GM23338 (cell line): Measurements from ENCODE around the gene ANKS1B. TPM values are rescaled to one million over a fixed set of nuclear protein-coding genes. Genes with fewer than 3 reads are reported as not detected.
A peak's percentile ranks its signal among the peaks of the same experiment; 100 is the strongest.

Source experiments
- ATAC-seq: fragments of 200-7000 bp; cut with Tn5 transposase; 3 replicates; pipeline ENCODE4 v1.9.1; 2020
- DNase-seq: peaks from one replicate; pipeline ENCODE4 v3.0.0-alpha.2; 2015; ENCODE audit warnings: low spot score
- H2AFZ ChIP-seq: fragments of 200-600 bp; sonication (generic); 2 replicates; pipeline ENCODE4 v1.8.0; 2016; ENCODE audit warnings: antibody characterized with exemption, mild to moderate bottlenecking, moderate library complexity
- H3F3A ChIP-seq: fragments of 200-600 bp; sonication (generic); replicated peaks from 2 replicates; pipeline ENCODE4 v1.8.0; 2017; ENCODE audit warnings: antibody characterized with exemption, mixed run types, low read depth
- H3K27ac ChIP-seq: fragments of 200-600 bp; sonication (generic); 2 replicates; pipeline ENCODE4 v1.6.1; 2016; ENCODE audit warnings: low read depth
- H3K27me3 ChIP-seq: fragments of 200-600 bp; sonication (generic); 2 replicates; pipeline ENCODE4 v1.8.0; 2016; ENCODE audit warnings: mild to moderate bottlenecking, mixed run types, moderate library complexity; ENCODE audit not compliant: insufficient read depth
- H3K36me3 ChIP-seq: fragments of 200-600 bp; sonication (generic); 2 replicates; pipeline ENCODE4 v1.8.0; 2016; ENCODE audit warnings: mild to moderate bottlenecking; ENCODE audit not compliant: insufficient read depth
- H3K4me1 ChIP-seq: fragments of 200-600 bp; sonication (generic); 2 replicates; pipeline ENCODE4 v1.8.0; 2016; ENCODE audit warnings: mild to moderate bottlenecking, moderate library complexity; ENCODE audit not compliant: insufficient read depth
- H3K4me2 ChIP-seq: fragments of 200-600 bp; sonication (generic); 2 replicates; pipeline ENCODE4 v1.7.1; 2017; ENCODE audit warnings: mixed run types
- H3K4me3 ChIP-seq: fragments of 200-600 bp; sonication (generic); 2 replicates; pipeline ENCODE4 v1.6.1; 2016; ENCODE audit warnings: mixed run types
- H3K79me2 ChIP-seq: fragments of 200-600 bp; sonication (generic); replicated peaks from 2 replicates; pipeline ENCODE4 v1.8.0; 2017; ENCODE audit warnings: mild to moderate bottlenecking; ENCODE audit not compliant: insufficient read depth
- H3K9me2 ChIP-seq: fragments of 200-600 bp; sonication (generic); 2 replicates; pipeline ENCODE4 v1.8.0; 2017; ENCODE audit not compliant: insufficient read depth
- H4K20me1 ChIP-seq: fragments of 200-600 bp; sonication (generic); replicated peaks from 2 replicates; pipeline ENCODE4 v1.8.0; 2017; ENCODE audit warnings: mild to moderate bottlenecking; ENCODE audit not compliant: insufficient read depth
- H3K27ac Mint-ChIP-seq: 2 replicates; pipeline ENCODE4 v1.8.0; 2020; ENCODE audit warnings: inconsistent platforms, mild to moderate bottlenecking, moderate library complexity, mixed read lengths
- H3K27me3 Mint-ChIP-seq: 3 replicates; pipeline ENCODE4 v1.8.0; 2022; ENCODE audit warnings: low read depth, mild to moderate bottlenecking, moderate library complexity, mixed read lengths, inconsistent platforms; ENCODE audit not compliant: insufficient read depth, poor library complexity
- H3K36me3 Mint-ChIP-seq: 3 replicates; pipeline ENCODE4 v1.8.0; 2021; ENCODE audit warnings: low read depth, mild to moderate bottlenecking, inconsistent platforms, moderate library complexity, mixed read lengths
- H3K4me1 Mint-ChIP-seq: 3 replicates; pipeline ENCODE4 v1.8.0; 2020; ENCODE audit warnings: mild to moderate bottlenecking, inconsistent platforms, mixed read lengths
- H3K4me3 Mint-ChIP-seq: 3 replicates; pipeline ENCODE4 v1.8.0; 2021; ENCODE audit warnings: moderate library complexity, mild to moderate bottlenecking, inconsistent platforms, mixed read lengths
- H3K9me3 Mint-ChIP-seq: 3 replicates; pipeline ENCODE4 v1.8.0; 2020; ENCODE audit warnings: moderate library complexity, mild to moderate bottlenecking, inconsistent platforms, mixed read lengths
- CREB1 ChIP-seq: fragments of 250-450 bp; sonication (Bioruptor Pico); IDR thresholded peaks from 2 replicates; pipeline ENCODE4 v1.5.0; 2020; ENCODE audit warnings: low read depth, mild to moderate bottlenecking, moderate library complexity
- CTCF ChIP-seq, 2 experiments: fragments of 200-600 bp in 1 of 2; sonication (generic) in 1 of 2; conservative IDR thresholded peaks; 2 replicates each; pipeline versions ENCODE4 v1.5.1 to v1.6.1; 2016 to 2017; ENCODE audit warnings: antibody characterized with exemption in 2 of 2, low read depth in 2 of 2, mild to moderate bottlenecking in 2 of 2, moderate library complexity in 1 of 2
- EZH2 ChIP-seq: fragments of 200-600 bp; sonication (generic); IDR thresholded peaks from one replicate; pipeline ENCODE4 v1.8.0; 2017; ENCODE audit warnings: antibody characterized with exemption, mild to moderate bottlenecking, low read depth; ENCODE audit not compliant: unreplicated experiment
- EZH2phosphoT487 ChIP-seq: fragments of 200-600 bp; sonication (generic); IDR thresholded peaks from one replicate; pipeline ENCODE4 v1.8.1; 2018; ENCODE audit warnings: antibody characterized with exemption; ENCODE audit not compliant: unreplicated experiment
- JUNB ChIP-seq: IDR thresholded peaks from one replicate; pipeline ENCODE4 v1.6.1; 2016; ENCODE audit warnings: antibody characterized with exemption; ENCODE audit not compliant: unreplicated experiment
- NANOG ChIP-seq: IDR thresholded peaks from 2 replicates; pipeline ENCODE4 v1.6.1; 2016; ENCODE audit warnings: antibody characterized with exemption, borderline replicate concordance
- POLR2AphosphoS5 ChIP-seq: IDR thresholded peaks from 2 replicates; pipeline ENCODE4 v1.6.1; 2016; ENCODE audit warnings: antibody characterized with exemption, low read depth
- STAT1 ChIP-seq: IDR thresholded peaks from one replicate; pipeline ENCODE4 v1.6.1; 2016; ENCODE audit warnings: antibody characterized with exemption; ENCODE audit not compliant: unreplicated experiment
- ZNF114 ChIP-seq: fragments of 250-450 bp; sonication (Bioruptor Pico); IDR thresholded peaks from 2 replicates; pipeline ENCODE4 v1.5.0; 2020; ENCODE audit warnings: mild to moderate bottlenecking, moderate library complexity
- ZNF331 ChIP-seq: fragments of 250-450 bp; sonication (Bioruptor Pico); IDR thresholded peaks from 2 replicates; pipeline ENCODE4 v1.5.0; 2020; ENCODE audit warnings: low read depth, mild to moderate bottlenecking, moderate library complexity
- ZNF462 ChIP-seq: fragments of 250-450 bp; sonication (Bioruptor Pico); IDR thresholded peaks from 2 replicates; pipeline ENCODE4 v1.5.0; 2020; ENCODE audit warnings: mild to moderate bottlenecking, moderate library complexity
- polyA plus RNA-seq: library from polyadenylated mRNA; unstranded; fragments of >200 nt; fragmentation: Nextera tagmentation; extraction: Ambion mirVana; gene quantifications from 2 replicates; pipeline ENCODE4 v1.2.1, GENCODE V29; 2016
- total RNA-seq: library from RNA; depleted of rRNA; stranded (reverse); fragments of >200 nt; shearing (Covaris generic); gene quantifications from 2 replicates; pipeline ENCODE4 v1.2.3, GENCODE V29; 2014
- TF ChIP-seq, protein P1 (sequence below): IDR thresholded peaks from one replicate; pipeline ENCODE4 v1.6.1; 2018; ENCODE audit warnings: antibody characterized with exemption; ENCODE audit not compliant: unreplicated experiment
- TF ChIP-seq, protein P2 (sequence below): IDR thresholded peaks from 2 replicates; pipeline ENCODE4 v1.6.1; 2016; ENCODE audit warnings: antibody characterized with exemption

Gene ANKS1B
- total and polyA plus RNA-seq, 2 experiments from 2014 or later: 4.3 to 5.8 TPM

GRCh38 chr12:99453836-99454538 lies 530.7 kb downstream of the ANKS1B start:
- no peak for ATAC-seq
- no peaks in the 10 kb centered on the region for H3F3A ChIP-seq
- no peaks in the 10 kb centered on the region for H3K36me3 Mint-ChIP-seq
- H3K9me2 ChIP-seq: peaks cover 13% of the 10 kb centered on the region
- no peak for DNase-seq
- H3K4me1 Mint-ChIP-seq: peaks cover 12% of the 10 kb centered on the region
- H3K9me3 Mint-ChIP-seq: no peaks in the 10 kb centered on the region; the same call in 2 of the 3 replicates
- TF ChIP-seq CREB1 (CRISPR knock-in tag) (no peak), ZNF462 (CRISPR knock-in tag) (no peak), NANOG (no peak), STAT1 (no peak), POLR2AphosphoS5 (no peak), EZH2phosphoT487 (no peak), CTCF (conservative IDR thresholded peaks at IDR 0.05; ENCODE audit: low read depth in 2 of 2) (no peak), EZH2 (no peak), ZNF331 (no peak), JUNB (no peak), ZNF114 (no peak)
- TF ChIP-seq, protein P1, sequence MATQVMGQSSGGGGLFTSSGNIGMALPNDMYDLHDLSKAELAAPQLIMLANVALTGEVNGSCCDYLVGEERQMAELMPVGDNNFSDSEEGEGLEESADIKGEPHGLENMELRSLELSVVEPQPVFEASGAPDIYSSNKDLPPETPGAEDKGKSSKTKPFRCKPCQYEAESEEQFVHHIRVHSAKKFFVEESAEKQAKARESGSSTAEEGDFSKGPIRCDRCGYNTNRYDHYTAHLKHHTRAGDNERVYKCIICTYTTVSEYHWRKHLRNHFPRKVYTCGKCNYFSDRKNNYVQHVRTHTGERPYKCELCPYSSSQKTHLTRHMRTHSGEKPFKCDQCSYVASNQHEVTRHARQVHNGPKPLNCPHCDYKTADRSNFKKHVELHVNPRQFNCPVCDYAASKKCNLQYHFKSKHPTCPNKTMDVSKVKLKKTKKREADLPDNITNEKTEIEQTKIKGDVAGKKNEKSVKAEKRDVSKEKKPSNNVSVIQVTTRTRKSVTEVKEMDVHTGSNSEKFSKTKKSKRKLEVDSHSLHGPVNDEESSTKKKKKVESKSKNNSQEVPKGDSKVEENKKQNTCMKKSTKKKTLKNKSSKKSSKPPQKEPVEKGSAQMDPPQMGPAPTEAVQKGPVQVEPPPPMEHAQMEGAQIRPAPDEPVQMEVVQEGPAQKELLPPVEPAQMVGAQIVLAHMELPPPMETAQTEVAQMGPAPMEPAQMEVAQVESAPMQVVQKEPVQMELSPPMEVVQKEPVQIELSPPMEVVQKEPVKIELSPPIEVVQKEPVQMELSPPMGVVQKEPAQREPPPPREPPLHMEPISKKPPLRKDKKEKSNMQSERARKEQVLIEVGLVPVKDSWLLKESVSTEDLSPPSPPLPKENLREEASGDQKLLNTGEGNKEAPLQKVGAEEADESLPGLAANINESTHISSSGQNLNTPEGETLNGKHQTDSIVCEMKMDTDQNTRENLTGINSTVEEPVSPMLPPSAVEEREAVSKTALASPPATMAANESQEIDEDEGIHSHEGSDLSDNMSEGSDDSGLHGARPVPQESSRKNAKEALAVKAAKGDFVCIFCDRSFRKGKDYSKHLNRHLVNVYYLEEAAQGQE: no peak
- TF ChIP-seq, protein P2, sequence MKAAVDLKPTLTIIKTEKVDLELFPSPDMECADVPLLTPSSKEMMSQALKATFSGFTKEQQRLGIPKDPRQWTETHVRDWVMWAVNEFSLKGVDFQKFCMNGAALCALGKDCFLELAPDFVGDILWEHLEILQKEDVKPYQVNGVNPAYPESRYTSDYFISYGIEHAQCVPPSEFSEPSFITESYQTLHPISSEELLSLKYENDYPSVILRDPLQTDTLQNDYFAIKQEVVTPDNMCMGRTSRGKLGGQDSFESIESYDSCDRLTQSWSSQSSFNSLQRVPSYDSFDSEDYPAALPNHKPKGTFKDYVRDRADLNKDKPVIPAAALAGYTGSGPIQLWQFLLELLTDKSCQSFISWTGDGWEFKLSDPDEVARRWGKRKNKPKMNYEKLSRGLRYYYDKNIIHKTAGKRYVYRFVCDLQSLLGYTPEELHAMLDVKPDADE: no peak
- H2AFZ ChIP-seq: no peak overlapping the region; the same call in 1 of the 2 replicates
- no peak overlapping the region for H3K4me2 ChIP-seq
- no peak overlapping the region for H3K4me3 ChIP-seq
- no peaks in the 10 kb centered on the region for H3K36me3 ChIP-seq
- H3K79me2 ChIP-seq: no peaks in the 10 kb centered on the region
- peak overlapping the region; percentile 81; the same call in 1 of the 2 replicates for H3K27ac Mint-ChIP-seq
- H3K4me1 ChIP-seq: 0 out of 2 replicates have a peak, but pooled peaks cover 8% of the 10 kb centered on the region
- H4K20me1 ChIP-seq: no peaks in the 10 kb centered on the region
- H3K27me3 ChIP-seq: no peaks in the 10 kb centered on the region
- H3K27me3 Mint-ChIP-seq: no peaks in the 10 kb centered on the region
- H3K27ac ChIP-seq: no peak overlapping the region
- no peak overlapping the region for H3K4me3 Mint-ChIP-seq
